ENCODE results near the gene SNN.

Gene SNN

DNA sequence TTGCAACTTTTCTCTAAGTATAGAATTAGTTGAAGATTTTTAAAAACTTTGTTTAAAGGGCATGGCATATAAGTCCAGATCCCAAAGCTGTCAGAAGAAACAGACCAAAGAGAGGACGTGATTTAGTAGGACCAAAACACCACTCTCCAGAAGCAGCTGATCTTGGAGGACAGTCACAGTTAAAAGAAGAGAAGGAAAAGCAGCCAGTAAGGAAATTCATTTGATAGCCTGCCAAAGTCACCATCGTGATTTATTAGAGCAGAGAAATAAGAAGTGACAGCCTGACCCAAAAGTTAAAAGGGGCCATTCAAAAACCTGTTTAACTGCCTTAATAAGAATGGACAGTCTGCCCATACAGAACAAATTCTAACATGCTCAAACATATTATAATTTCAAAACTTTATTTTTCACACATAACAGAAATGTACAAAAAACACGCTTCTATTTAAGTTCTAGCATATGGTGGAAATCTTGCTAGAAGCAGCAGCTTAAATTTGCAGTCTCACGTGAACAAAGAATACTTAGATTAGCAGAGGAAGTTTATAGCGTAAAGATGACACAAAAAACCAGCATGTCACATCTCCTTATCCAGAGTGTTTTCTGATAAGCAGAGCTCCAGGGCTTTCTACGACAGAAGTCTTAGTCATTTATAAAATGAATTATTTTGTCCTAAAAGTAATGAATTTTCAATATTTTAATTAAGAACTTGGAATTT lies 37.2 kb downstream of the SNN start:
- no peak for DNase-seq

DNA sequence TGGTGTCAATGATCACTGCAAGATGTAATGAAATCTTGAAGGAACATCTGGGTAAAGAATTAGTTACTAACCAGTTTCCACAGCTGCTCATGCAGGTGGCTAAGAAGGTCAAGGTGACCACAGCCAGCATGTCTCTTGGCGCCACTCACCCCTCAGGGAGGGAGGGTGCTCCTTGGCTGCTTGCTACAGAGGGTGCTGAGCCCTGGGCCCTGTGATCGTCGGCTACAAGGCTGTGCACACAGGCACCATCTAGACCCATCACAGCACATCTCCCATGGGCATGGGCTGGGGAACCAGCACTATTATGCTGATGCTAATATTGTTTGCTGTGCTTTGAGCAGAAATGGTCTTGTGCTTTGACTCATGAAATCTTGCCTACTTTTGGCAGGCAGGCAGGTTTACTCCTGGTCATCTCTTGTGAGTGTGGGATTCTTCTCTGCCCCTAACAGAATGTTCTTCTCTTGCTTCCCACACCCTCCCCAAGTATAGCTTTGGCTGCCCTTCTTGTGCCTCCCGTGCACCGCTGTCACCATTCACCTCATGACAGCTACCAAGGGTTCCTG lies 38.0 kb downstream of the SNN start:
- no peak for DNase-seq

DNA sequence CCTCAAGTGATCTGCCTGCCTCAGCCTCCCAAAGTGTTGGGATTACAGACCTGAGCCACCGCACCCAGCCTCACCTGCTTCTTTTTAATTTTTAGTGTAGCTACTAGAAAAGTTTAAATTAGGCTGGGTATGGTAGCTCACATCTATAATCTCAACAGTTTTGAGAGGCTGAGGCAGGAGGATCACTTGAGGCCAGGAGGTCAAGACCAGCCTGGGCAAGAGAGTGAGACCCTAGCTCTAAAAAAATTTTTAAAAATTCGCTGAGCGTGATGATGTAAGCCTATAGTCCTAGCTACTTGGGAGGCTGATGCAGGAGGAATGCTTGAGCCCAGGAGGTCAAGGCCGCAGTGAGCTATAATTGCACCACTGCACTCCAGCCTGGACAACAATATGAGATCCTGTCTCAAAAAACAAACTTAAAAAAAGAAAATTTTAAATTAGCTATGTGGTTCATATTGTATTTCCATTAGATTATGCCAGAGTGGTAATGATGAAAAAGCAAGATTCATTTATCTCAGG lies 39.5 kb downstream of the SNN start:
- DNase-seq: no peak

DNA sequence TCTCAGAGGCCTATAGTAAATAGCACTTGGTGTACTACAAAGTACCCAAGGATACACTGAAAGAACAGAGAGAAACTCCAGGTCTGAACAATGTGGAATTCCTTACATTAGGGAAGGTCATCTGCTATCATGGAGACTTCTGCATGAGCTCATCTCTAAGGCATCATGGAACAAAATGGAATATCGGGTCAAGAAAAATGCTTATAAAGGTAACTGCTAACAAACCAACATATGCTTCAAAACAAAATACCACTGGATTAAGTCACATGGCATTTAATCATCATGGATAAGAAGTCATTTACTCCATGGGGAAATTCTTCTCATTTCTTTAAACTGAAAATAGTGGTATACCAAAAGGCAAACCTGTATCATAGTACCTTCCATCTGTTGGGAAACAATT lies 40.2 kb downstream of the SNN start:
- DNase-seq: no peak

DNA sequence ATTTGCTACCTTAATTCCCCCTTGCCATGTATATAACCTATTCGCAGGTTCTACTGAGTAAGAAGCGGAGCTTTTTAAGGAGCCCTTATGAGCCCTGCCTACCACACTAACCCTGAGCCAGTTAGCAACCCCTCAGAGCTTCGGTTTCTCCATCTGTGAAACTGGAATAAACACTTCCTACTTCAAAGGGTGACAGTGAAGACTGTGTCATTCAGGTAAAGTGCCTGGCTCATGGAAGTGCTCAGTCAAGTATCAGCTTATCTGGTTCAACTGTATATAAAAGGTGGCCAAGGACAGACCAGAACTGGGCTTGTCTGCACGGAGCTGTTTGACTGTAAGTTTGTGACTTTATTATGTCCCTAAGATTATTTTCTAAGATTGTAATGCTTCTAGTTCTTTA lies 43.4 kb downstream of the SNN start:
- no peak for DNase-seq

DNA sequence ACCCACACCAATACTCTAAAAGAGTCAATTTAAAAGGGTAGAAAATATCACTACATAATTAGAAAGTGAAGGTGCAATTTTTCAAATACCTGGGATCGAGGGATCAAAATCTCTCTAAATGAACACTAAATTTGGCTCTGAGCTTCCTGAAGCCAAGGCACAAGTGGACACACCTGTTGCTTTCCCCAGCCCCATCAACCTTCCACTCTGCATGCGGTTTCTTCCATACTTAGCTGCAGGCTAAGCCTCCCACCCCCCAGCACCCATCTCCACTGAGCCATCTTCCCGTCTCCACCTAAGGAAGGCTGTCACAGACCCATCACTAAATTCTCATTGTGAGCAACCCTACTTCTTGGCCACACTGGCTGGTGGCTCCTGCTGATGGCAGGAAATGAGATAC lies 43.9 kb downstream of the SNN start:
- no peak for DNase-seq

DNA sequence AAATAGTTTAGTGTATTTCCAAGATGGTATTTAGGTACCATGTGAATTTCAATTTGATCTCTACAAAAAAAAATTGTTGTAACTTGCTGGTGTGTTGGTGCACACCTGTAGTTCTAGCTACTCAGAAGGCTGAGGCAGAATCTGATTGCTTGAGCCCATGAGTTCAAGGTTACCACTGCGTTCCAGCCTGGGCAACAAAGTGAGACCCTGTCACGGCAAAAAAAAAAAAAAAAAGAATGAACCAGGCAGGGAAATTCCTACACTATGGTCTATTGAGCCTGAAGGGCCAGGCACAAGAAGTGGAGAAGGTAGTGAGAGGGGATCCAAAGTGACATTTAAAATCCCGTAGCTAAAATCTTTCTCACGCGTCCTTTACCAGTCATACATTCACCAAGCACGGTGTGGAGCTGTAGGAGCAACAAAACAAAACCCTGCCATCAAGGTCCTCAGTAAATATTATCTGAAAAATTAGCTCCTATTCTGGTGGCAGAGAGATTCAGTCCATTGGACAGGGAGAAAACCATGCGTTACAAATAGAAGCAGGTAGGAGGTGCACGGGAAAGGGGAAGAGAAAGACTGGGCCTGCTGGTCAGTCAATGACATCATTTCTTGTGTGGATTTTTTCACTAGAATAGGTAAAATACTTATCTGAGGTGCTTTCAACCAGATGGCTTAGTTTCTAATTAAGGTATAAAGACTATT lies 47.1 kb downstream of the SNN start:
- DNase-seq: no peak

DNA sequence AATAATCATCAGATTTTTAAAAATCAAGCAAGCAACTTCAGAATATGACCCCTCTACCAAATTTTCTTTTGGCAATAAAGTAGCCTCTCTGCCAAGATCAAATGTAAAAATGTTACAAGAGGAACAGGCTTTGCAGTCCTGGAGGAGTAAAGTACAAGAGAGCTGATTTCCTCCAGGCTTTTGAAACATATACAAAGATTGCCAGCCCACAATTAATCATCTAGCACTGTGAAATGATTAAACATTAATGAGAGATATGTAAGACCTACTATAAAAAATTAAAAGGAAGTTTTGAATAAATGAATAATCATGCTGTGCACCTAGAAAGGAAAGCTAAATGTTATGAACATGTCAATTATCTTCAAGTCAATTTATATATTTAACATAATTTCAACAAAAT lies 48.1 kb downstream of the SNN start:
- DNase-seq: no peak

DNA sequence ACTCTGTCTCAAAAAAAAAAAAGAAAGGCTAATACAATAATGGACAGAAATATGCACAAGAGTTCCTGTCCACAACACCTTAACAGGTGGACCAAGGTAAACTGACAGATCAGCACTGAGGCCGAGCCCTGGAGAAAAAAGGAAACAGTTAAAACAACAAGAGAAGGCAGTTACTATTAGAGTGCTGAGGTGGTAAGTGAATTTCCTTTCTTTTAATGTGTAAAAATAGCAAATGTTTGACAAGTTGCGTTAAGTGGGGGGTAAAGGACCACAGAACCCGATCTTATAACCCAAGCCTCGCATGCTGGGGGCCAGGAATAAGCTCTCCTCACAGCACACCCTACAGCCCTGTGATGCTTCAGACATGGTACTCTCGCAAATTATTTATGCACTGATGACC lies 49.6 kb downstream of the SNN start:
- no peak for DNase-seq

DNA sequence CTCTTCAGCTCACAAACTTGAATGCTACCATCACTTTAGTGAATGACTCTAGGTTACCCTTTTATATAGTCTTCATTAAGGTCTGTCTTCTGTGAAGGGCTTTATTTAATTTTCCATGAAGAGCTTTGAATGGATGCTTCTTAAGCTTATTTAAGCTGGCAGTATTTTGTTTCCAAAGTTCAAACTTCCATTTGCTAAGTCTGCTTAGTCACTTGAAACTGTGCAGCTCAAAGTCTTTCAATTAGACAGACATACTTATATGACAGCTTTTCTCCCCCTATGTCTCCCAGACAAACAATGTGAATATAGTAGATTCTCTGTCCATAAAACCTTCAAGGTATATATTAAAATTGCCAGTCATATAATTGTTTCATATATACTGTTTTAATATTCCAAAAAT lies 50.9 kb downstream of the SNN start:
- no peak for DNase-seq

DNA sequence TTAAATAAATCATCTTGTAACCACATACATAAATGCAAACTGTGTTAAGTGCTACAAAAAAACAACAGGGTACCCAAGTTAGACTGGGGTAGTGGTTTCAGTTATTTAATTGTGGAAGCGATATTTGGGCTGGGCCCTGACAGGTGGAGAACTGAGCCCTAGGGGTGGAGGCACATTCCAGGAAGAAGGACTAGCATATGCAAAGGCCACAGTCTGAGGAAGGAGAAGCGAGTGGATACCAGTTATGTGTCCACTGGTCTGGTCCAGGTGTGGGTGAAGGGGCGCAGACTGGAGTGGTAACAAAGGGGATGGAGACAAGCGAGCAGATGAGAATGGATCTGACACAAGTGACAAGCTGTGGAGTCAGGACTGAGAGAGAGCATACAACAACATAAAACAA lies 51.5 kb downstream of the SNN start:
- no peak for DNase-seq

DNA sequence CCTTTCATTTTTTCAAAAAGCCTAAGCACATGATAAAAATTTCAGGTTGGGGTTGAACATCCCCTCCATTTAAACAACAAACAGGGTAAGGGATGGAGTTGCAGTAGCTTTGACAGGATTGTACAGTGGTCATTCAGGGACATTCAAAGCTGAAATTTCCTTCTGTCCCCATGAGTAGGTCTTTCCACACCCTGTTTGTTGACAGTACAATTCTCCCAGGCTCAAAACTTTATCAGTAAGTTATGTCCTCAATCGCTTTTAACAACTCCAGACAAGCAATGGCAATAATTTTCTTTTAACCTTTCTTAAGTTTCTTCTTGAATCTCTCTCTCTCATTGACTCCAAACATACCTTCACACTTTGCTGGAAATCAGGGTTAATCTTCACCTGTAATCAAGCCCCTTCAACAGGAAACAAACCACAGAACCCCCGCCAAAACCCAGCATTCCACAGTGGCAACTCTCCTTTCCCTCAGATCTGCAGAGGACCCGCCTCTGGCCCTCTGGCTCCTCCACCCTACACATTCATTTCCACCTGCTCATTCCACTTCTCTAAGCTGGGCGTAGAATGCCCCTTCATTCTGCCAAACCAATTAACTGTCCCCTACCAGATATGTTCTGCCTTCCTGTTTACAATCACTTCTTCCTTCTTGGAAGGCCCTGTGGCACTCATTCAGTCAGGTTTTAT lies 53.7 kb downstream of the SNN start:
- no peak for DNase-seq

DNA sequence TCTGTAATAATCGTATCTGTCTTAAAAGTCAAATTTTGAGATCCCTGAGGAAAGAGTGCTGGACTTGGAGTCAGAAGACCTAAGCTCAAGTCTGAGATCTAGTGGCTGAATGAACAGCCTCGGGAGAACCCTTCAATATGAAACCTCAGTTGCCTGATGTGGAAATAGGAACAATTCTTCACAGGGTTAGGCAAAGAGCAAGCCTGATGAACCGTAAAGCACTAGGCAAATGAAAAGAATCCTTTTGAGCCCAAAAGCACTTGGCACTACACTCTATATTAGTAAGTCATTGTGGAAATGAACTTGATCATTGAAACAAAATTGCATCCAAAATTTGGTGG lies 54.2 kb downstream of the SNN start:
- DNase-seq: no peak

DNA sequence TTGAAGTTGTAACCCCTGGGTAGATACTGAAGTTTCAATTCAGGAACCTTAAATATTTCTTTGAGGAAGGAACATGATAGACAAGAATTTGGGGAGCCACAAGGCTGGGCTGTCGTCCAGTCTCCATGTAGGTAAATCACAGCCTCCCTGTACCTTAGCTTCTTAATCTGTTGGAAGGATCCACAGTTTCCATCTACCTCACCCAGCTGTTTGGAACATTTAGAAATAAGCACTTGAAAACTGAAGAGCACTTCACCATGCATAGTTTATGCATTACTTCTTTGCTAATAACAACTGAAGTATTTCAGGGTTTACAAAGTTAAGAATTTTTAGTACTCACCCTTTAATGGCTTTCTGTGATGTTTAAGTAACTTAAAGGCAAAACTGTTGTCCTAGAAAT lies 57.2 kb downstream of the SNN start:
- no peak for DNase-seq

DNA sequence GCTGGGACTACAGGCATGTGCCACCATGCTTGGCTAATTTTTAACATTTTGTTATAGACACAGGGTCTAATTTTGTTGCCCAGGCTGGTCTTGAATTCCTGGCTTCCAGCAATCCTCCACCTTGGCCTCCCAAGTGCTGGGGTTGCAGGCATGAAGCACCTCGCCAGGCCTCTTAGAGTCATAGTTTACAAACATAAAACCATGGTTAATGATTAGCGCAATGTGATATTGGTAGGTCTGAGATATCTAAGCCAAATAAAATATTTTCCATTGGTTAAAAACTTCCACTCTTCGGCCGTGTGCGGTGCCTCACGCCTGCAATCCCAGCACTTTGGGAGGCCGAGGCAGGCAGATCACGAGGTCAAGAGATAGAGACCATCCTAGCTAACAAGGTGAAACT lies 57.8 kb downstream of the SNN start:
- DNase-seq: no peak

DNA sequence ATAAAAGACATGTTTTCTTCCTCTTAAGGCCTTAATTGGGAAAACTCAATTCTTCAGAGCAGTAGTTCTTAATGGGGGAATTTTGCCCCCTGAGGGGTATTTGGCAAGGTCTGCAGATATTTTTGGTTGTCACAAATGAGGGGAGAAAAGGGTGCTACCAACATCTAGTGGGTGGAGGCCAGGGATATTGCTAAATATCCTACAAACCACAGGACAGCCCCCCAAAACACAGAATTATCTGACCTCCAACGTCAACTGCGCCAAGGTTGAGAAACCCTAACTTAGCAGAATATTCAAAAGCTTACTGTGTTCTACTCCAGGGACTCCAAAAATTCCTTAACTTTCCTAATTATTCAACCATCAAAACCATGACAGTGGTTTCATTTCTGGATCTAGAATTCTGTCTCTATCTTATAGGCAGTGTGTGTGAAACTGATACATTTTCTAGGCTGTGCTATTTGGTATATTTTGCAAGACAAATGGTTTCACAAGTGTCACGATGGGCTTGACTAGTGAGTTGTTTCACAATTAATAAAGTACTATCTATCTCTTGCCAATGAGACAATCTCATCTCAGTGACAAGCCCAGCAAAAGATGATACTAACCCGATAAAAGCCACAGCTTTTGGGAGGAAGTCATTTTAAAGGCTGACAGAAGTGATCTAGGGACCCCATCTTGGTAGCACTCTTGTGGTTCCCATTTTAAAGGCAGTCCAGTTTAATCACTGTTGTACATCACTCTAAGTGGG lies 59.7 kb downstream of the SNN start:
- DNase-seq: peak; percentile 47
